KBM-7 (cell line): ENCODE data around the gene PRPS1L1.
A peak's percentile ranks its signal among the peaks of the same experiment; 100 is the strongest.

Source experiments
- DNase-seq: peaks from one replicate; pipeline ENCODE4 v3.0.0-alpha.2; 2015
- in situ Hi-C: fragments of 300-500 bp; cut with MboI; formaldehyde crosslinking; loops from 2 replicates; pipeline ENCODE4 v1.14.3; 2020; ENCODE audit warnings: low sequenced_read_pairs, low pct_unique_long_range_greater_than_20kb, mixed read lengths

Gene PRPS1L1

DNA sequence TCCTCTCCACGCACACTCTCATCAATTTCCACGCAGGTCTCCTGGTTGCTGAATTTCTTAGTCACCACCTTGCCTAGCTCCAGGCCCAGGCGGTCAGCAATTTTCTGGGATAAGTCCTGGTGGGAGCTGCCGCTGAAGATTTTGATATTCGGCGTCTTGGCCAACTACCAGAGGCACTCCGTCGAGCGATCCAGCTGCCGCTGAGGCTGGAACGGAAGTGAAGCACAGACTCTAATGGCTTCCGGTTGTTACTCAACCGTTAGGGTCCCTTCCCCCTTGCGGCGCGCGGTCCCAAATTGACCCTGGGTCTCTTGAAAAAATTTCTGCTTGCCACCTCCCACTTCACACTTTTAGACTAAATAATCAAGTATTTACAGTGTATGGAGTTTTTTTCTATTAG, at the start of gene PRPS1L1:
TSS of gene PRPS1L1 (minus strand) at position 219 of the 400 bp plus-strand sequence.
- in situ Hi-C loops = no loop called here
- no peak for DNase-seq

DNA sequence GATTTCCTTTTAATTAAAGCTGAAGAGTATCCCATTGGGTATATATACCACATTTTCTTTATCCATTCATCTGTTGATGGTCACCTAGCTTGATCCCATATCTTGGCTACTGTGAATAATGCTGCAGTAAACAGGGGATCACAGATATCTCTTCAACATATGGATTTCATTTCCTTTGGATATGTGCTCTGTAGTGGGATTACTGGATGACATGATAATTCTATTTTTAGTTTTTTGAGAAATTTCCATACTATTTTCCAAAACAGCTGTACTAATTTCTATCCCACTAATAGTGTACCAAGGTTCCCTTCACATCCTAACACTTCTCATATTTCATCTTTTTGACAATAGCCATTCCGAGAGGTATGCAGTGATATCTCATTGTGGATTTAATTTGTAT, 48.8 kb upstream of the PRPS1L1 start:
- in situ Hi-C loops = no loop called here
- no peak for DNase-seq

DNA sequence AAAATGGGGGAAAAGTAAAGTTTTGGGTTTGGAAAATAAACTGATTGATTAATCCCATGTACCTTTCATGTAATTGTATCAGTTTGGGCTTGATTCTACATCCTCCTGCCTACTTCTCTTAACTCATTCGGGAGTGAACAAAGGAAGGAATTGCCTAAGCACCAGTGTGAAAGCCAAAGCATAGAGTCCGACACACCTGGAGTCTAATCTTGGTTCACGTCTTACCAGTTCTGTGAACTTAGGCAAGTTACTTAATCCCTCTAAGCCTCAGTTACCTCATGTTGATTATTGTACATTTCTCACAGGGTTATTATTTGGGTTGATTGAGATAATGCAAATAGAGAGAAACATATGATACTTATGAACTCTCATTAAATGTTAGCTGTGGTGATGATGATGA, 41.1 kb upstream of the PRPS1L1 start:
- in situ Hi-C loops = no loop called here
- DNase-seq = no peak

DNA sequence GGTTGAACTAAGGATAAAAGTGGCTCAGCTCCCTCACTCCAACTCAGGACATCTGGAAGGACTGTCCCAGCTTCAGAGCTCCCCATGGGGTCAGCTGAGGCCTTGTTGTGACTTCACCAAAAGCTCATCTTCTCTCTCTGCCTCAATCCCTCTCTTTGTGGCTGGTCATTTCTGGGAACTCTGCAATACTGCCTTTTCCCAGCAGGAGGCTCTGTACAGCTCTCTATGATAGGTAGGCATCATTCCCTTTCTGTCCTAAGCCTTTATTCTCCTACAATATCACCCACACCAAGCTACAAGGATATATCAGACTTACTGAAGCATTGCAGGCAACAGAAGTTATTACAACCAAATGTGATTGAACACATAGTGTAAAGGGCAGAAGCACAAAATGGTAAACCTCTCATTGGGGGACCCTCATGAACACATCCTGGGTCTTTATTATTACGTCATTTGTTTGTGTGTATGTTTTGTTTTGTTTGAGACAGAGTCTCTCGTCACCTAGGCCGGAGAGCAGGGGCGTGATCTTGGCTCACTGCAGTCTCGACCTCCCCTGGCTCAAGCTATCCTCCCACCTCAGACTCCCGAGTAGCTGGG, 36.7 kb upstream of the PRPS1L1 start:
- in situ Hi-C loops = no loop called here

DNA sequence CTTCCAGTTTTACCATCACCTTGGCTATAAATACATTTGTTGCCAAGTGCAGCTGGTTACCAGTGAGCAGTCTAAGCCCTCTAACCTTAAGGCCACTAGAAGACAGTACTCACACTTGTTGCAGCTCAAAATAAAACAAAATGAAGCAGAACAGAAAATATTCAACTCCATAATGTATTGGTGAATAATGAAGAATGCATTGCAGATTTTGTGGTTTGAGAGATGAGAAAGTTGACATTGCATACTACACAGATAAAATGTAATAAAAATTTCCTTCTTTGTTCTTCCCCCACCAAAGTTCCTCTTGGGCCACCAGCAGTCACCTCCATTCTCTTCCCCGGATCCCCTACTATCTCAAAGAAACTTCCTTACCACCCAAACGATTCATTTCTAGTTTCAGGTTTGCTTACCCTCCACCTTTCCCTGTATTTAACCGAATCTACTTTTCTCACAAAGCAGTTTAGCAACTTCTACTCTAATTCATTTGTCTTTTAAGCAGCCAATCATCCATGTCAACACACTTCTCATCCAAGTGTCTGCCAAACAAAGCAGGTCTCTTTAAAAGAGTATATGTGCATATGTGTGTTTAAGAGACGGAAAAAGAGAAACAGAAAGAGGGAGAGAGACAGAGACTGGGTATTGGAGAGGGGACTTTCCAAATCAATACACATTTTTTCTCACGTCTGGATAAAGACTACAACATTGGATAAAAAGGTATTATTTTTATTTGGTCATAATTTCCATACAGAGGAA, 35.7 kb upstream of the PRPS1L1 start:
- DNase-seq = no peak
- in situ Hi-C loops = no loop called here

More for the DNA sequence above, 36.7 kb upstream of the PRPS1L1 start:
- peak; percentile 54 for DNase-seq

DNA sequence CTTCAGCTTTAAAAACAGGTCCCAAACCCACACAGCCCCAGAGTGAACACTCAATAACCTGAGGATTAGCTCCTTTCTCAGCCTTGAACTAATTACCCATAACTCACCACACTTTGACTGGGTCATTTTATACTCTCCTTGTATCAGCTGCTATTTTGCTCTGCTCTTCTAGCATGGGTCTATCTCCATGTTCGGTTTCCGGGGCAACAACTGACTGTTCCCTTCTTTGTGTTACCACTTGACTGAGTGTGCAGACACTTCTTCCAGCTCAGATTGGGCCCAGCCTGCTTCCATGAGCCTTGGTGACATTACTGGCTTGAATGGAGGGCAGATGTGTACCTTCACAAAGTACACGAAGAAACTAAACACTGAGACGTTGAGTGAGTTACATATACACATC, 31.5 kb upstream of the PRPS1L1 start:
- no peak for DNase-seq
- in situ Hi-C loops = no loop called here

DNA sequence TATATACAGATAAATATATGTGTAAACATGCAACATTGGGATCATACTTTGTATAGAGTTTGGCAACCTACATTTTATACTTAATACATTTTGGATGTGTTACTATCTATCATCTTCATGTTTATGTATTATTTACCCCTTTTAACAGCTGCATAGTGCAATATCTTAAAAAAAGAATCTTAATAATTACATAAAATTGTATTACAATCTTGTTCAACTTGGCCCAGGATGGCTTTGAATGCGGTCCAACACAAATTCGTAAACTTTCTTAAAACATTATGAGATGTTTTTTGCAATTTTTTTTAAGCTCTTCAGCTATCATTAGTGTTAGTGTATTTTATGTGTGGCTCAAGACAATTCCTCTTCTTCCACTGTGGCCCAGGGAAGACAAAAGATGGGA, 26.3 kb upstream of the PRPS1L1 start:
- no peak for DNase-seq
- in situ Hi-C loops = no loop called here

DNA sequence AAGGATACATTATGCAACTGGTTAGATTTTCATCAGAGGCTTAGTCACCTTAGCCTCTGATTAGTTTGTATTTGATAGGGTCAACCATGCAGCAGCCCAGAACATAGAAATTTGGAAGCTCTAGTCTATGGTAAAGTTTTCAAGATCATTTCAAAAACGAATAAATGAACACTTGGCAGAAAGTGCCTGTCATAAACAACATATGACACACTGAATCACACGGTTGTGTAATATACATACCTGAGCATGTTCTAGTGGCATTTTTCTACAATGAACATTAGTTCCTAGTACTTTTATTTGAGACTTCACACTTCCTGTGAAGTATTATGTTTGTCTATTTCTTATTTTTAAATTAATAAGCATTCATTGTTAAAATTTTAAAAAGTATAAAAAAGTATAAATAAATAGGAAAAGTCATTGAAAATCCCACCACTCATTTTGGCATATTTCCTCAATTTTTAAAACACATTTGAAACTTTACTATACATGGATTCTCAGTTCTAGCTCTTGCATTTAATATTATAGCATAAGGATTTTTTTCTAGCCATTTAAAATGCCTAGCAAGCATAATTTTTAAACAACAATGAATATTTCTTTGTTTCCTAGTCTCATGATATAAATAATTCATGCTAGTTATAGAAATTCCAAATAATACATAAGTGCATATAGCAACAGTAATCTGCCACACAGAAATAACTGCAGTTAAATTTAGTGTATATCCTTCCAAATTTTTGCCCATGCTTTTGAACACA, 25.7 kb upstream of the PRPS1L1 start:
- in situ Hi-C loops = no loop called here
- DNase-seq = no peak

DNA sequence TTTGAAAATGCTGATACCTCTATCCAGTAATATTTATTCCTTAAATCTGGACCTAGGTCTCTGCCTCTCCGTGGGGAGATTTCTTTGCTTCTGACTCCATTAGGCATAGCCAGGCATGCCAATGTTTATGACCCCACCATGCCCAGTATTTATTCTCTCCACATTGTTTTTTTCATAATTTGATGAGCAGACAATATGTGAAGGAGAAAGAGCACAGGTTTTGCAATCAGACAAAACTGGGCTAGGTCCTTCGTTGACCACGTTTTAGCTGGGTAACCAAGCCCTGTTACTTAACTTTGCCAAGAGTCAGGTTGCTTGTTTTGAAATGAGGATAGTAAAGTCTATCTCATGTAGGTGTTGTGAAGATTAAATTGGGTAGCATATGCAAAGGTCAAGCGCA, 21.6 kb upstream of the PRPS1L1 start:
- in situ Hi-C loops = no loop called here
- no peak for DNase-seq

DNA sequence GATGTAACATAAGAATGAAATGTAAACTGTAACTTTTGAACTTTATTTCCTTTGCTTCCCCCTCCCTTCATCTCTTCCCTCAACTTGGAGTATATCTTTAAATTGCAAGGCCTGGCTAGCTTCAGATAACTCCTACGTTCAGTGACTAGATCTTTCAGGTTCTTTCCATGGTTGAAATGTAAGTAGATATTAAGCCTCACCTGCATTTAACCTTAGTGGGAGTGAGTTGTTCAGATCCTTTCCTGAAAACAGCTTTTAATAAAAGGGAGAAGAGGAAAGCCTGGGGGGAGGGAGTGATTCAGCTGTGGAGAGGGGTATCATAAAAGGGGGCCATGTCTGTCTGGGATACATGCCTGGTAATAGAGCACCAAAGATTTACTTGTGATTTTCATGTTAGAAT, 19.0 kb upstream of the PRPS1L1 start:
- in situ Hi-C loops = no loop called here
- no peak for DNase-seq

DNA sequence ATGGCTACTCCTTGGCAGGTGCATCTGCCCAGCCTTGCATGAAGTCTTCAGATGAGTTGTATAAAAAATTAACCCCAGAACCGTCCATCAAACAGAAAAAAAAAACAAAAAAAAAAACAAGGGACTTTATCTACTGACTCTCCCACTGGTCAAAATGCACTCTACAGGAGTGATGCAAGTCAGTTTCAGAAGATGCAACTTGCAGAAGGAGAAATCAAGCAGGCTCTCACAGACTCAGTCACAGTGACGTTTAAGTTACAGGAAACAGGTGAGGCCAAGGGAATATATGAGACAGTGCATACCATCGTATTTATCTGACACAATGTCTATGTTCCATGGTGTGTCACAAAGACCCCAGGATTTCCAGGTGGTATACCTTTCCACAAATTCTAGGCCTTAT, 17.5 kb upstream of the PRPS1L1 start:
- in situ Hi-C loops = no loop called here
- DNase-seq = no peak

DNA sequence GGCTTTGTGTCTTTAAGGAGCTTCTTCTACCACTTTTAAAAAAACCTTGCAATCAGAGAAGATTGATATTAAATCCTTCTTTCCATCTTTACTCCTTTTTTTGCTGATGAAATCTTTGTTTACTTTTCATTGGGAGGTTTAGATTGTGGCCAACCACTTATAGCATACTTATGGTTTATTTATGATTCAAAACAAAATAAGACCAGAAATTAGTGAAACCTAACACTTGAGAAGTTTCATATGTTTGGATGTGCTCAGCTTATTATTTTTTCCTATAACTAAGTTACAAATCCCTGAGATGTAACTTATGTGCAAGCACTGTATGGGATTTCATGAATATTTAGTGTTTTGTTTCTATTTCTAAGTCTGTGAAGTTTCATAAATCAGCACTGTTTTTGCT, 13.5 kb upstream of the PRPS1L1 start:
- DNase-seq = no peak
- in situ Hi-C loops = no loop called here

DNA sequence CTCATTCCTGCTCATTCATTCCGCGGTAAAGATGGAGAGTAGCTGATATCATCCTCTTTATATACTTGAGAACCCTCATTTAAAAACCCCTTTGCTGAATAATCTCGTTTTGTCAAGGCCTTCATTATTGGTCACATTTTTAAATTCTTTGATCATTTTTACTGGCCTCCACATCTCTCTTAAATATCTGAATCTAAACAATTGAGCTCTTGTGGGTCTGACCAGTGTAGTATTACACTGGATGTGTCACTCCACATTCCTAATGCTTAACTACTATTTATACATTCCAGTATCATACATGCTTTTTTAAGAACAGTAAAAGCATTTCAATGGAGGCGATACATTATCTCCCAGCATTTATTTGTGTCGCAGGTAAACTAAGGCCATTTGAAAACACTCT, 12.6 kb upstream of the PRPS1L1 start:
- in situ Hi-C loops = no loop called here
- DNase-seq = no peak

DNA sequence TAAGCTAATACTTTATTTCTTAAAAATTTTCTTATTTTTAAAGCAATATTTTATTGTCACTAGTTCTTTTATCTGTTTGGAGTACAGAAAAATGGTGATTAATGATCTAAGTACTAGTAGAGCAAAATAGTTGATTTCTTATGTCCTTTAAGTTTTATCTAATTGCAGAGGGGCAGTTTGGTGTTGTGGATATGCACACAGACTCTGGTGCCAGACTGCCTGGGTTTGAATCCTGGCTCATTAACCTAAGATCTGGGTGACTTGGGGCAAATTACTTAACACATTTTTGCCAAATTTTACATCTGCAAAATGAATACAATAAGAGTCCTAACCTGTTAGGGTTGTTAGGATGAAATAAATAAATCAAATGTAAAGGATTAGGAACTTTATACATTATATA, 10.7 kb upstream of the PRPS1L1 start:
- DNase-seq = no peak
- in situ Hi-C loops = no loop called here

DNA sequence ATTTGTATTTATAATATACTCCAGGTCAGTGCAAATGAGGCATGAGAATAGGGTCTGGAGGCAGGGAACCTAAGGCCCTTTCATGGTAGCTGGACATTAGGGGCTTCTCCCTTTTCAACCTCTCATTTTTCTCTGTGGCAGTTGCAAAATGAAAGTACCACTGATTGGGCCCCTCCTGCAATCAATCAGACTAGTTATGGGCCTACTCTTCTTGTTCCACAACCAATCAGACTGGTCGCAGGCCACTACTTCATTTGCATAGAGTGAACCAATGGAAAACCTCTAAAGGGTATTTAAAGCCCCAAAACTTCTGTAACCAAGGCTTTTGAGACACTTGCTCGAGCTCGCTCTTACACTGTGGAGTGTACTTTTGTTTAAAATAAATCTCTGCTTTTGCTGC, 10.0 kb upstream of the PRPS1L1 start:
- in situ Hi-C loops = no loop called here
- DNase-seq = no peak

DNA sequence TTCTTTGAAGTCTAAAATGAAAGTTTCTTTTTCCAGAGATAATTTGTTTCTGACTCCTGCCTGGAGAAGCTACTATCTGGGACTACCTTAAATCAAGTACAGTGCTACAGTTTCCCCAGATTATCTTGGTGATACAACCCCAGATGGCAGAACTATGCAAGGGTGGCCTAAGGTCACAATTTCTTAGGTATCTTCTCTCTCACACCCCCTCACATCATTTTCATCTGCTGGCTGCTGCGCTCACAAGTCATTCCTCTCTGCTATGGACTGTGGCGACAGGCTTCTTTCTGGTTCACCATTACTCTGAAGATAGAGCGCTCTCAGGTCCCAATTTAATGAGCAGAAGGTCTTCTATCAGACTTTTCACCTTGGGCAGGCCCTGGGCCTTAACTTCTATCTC, 9.1 kb upstream of the PRPS1L1 start:
- in situ Hi-C loops = no loop called here
- no peak for DNase-seq

DNA sequence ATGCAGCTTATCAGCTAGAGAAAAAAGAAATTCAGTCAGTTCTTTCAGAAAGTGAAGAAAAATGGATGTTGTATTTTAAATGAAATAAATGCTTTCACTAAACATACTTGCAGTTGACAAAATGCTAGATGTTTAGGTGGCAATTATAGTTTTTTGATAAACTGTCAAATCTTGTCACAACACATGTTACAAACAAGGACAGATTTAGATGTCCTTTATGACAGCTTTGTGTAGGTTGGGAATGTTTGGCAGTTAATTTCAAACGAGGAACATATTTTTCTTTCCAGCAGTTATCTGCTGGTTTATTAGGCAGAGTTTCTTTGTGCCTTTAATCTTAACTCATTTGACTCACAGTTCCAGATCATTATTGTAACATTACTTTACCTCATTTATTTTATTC, 3.1 kb upstream of the PRPS1L1 start:
- no peak for DNase-seq
- in situ Hi-C loops = no loop called here

DNA sequence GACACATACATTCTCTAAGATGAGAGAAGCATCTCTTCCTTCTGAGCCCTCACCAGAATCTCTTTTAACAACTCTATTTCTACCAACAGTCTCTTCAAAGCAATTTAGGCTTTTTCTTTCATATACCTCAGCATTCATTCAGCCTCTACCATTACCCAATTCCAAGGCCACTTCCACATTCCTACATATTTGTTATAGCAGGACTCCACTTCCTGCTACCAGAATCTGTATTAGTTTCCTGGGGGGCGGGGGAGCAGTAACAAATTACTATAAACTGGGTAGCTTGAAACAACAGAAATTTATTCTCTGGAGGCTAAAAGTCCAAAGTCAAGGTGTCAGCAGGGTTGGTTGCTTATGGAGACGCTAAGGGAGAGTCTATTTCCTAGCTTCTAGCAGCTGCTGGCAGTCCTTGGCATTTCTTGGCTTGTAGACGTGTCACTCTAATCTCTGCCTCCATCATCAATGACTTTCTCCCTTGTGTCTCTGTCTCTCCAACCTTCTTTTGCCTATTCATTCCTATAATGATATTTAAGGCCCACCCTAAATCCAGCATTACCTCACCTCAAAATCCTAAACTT, 7.4 kb downstream of the PRPS1L1 start:
- in situ Hi-C loops = no loop called here
- no peak for DNase-seq

DNA sequence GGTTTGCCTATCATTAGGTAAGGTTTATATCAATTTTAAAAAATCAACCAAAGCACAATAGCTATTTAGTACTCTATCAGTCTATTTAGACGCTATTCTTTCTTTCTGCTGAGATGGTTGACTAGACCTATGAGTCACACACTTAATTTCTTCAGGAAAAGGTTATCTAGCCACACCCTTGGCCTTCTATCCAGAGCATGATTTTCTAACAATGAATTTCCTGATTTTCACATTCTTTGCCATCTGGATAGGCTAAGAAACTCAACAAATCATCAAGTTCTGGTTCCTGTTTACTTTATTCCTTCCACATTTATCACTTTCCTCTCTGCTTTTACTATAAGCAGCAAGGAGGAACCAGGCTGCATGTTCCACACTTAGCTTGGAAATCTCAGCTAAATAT, 8.1 kb downstream of the PRPS1L1 start:
- DNase-seq = peak; percentile 3
- in situ Hi-C loops = no loop called here
